Panc1 (cell line): Measurements from ENCODE around the gene RAI14. TPM values are rescaled to one million over a fixed set of nuclear protein-coding genes. Genes with fewer than 3 reads are reported as not detected.
"Not testable (repeated sequence)": the region's sequence is repeated elsewhere in the genome, so short reads cannot be mapped to it uniquely, and the experiment has no call there.

Experiments used
- ATAC-seq: fragments of 200-7000 bp; cut with Tn5 transposase; 2 replicates; pipeline ENCODE4 v1.9.1; 2020; ENCODE audit warnings: mild to moderate bottlenecking, moderate library complexity
- BruUV-seq: library from RNA; stranded (reverse); fragments of 400-500 nt; replicated peaks from 2 replicates; lab custom pipeline; 2021; lab: Mats Ljungman, UMichigan
- CTCF ChIA-PET: fragments of 300-600 bp; sonication (Branson Sonifier 250); formaldehyde crosslinking; loops from one replicate; lab custom pipeline; 2022; ENCODE audit warnings: antibody characterized with exemption; lab: Charles Lee
- POLR2A ChIA-PET: fragments of 300-600 bp; sonication (Branson Sonifier 250); formaldehyde crosslinking; loops from one replicate; lab custom pipeline; 2022; ENCODE audit warnings: antibody characterized with exemption; lab: Charles Lee
- DNase-seq: peaks from one replicate; pipeline ENCODE4 v3.0.0-alpha.2; 2010; ENCODE audit warnings: low read depth, low spot score
- H3K27ac ChIP-seq: 2 replicates; pipeline ENCODE4 v1.5.1; 2011; ENCODE audit warnings: mild to moderate bottlenecking, low read length, inconsistent platforms
- H3K27me3 ChIP-seq: fragments of 200-500 bp; sonication (Bioruptor generic); 2 replicates; pipeline ENCODE4 v1.6.0; 2014; ENCODE audit warnings: low read length, inconsistent platforms; ENCODE audit not compliant: control insufficient read depth, insufficient read depth
- H3K36me3 ChIP-seq: fragments of 200-500 bp; sonication (Bioruptor generic); 2 replicates; pipeline ENCODE4 v1.5.1; 2014; ENCODE audit warnings: inconsistent platforms, mild to moderate bottlenecking, low read length, moderate library complexity; ENCODE audit not compliant: control insufficient read depth, insufficient read depth
- H3K4me1 ChIP-seq: 2 replicates; pipeline ENCODE4 v1.5.1; 2011; ENCODE audit warnings: inconsistent platforms, mild to moderate bottlenecking, low read length, moderate library complexity; ENCODE audit not compliant: control insufficient read depth, insufficient read depth
- H3K4me3 ChIP-seq, 2 experiments: 2 replicates each; pipeline ENCODE4 v1.5.1; 2011 to 2012; ENCODE audit warnings: low read depth in 2 of 2, low read length in 2 of 2, mild to moderate bottlenecking in 2 of 2, inconsistent platforms in 1 of 2, moderate library complexity in 1 of 2
- H3K9me3 ChIP-seq: fragments of 200-500 bp; sonication (Bioruptor generic); 2 replicates; pipeline ENCODE4 v1.5.1; 2014; ENCODE audit warnings: low read depth, mild to moderate bottlenecking, inconsistent platforms, low read length, moderate library complexity; ENCODE audit not compliant: control insufficient read depth, insufficient read depth
- CTCF ChIP-seq: fragments of 450-650 bp; IDR thresholded peaks from 2 replicates; pipeline ENCODE4 v1.5.1; 2017; ENCODE audit warnings: mild to moderate bottlenecking
- POLR2AphosphoS5 ChIP-seq: IDR thresholded peaks from 2 replicates; pipeline ENCODE4 v1.6.1; 2012; ENCODE audit warnings: mild to moderate bottlenecking, low read depth, low read length, moderate library complexity
- REST ChIP-seq, 2 experiments: IDR thresholded peaks; 2 replicates each; pipeline ENCODE4 v1.6.1; 2011 to 2012; ENCODE audit warnings: low read depth in 2 of 2, control low read depth in 1 of 2, low read length in 1 of 2, mild to moderate bottlenecking in 1 of 2, moderate library complexity in 1 of 2; ENCODE audit not compliant: insufficient read depth in 1 of 2
- SIN3A ChIP-seq: IDR thresholded peaks from 2 replicates; pipeline ENCODE4 v1.6.1; 2012; ENCODE audit warnings: low read depth, mild to moderate bottlenecking, low read length, moderate library complexity, borderline replicate concordance; ENCODE audit not compliant: insufficient read depth
- TCF7L2 ChIP-seq: IDR thresholded peaks from 2 replicates; pipeline ENCODE4 v1.6.1; 2011; ENCODE audit warnings: mild to moderate bottlenecking, low read depth, low read length, inconsistent platforms
- in situ Hi-C: cut with HindIII; loops from 2 replicates; pipeline ENCODE4 v1.10.0; 2016; ENCODE audit warnings: low sequenced_read_pairs, low pct_unique_long_range_greater_than_20kb
- intact Hi-C: fragments of 100-400 bp; cut with micrococcal nuclease; formaldehyde crosslinking; loops from one replicate; pipeline ENCODE4 v1.10.0; 2022; ENCODE audit not compliant: unreplicated experiment
- total RNA-seq: library from RNA; stranded (reverse); gene quantifications from one replicate; pipeline ENCODE4 v1.2.1, GENCODE V29; 2021; ENCODE audit not compliant: unreplicated experiment

The RAI14 gene
- total RNA-seq, 1 experiment from 2014 or later: 18.5 TPM

GRCh38 chr5:34772267-34773098 lies 116.4 kb downstream of the RAI14 start:
- Histone ChIP-seq H3K27ac (no peak overlapping the region), H3K4me3 (no peak overlapping the region), H3K4me1 (no peaks in the 10 kb centered on the region), H3K9me3 (no peaks in the 10 kb centered on the region), H3K27me3 (no peaks in the 10 kb centered on the region), H3K36me3 (no peaks in the 10 kb centered on the region)
- in situ Hi-C loops: no loop called here
- TF ChIP-seq CTCF (no peak), SIN3A (no peak), REST (IDR thresholded peaks at IDR 0.05; ENCODE audit: insufficient read depth in 1 of 2, low read depth in 2 of 2, low read length in 1 of 2) (no peak), TCF7L2 (no peak), POLR2AphosphoS5 (no peak)
- no TSS peak for BruUV-seq
- ChIA-PET POLR2A (no interaction called here), CTCF (no interaction called here)
- intact Hi-C loops: no loop called here
- DNase-seq (no peak), ATAC-seq (no peak)

GRCh38 chr5:34774139-34774538 lies 118.0 kb downstream of the RAI14 start:
- no TSS peak for BruUV-seq
- in situ Hi-C loops (no loop called here), intact Hi-C loops (no loop called here)
- Histone ChIP-seq H3K27me3 (no peaks in the 10 kb centered on the region), H3K4me3 (no peak overlapping the region), H3K9me3 (no peaks in the 10 kb centered on the region), H3K27ac (no peak overlapping the region), H3K4me1 (no peaks in the 10 kb centered on the region), H3K36me3 (no peaks in the 10 kb centered on the region)
- no peak for TF ChIP-seq REST (IDR thresholded peaks at IDR 0.05; ENCODE audit: insufficient read depth in 1 of 2, low read depth in 2 of 2, low read length in 1 of 2)
- no peak for TF ChIP-seq CTCF
- TF ChIP-seq TCF7L2: no peak
- TF ChIP-seq POLR2AphosphoS5: no peak
- no peak for TF ChIP-seq SIN3A
- ATAC-seq: no peak
- POLR2A ChIA-PET: interaction anchor here (0.8 kb wide), 1 partner anchor 902 kb away, joined by 6 read pairs; no protein-coding TSS in a partner anchor
- DNase-seq: no peak
- CTCF ChIA-PET: interaction anchor here (0.6 kb wide), 1 partner anchor 256 kb away, joined by 3 read pairs; no protein-coding TSS in a partner anchor

GRCh38 chr5:34774678-34775077 lies 118.5 kb downstream of the RAI14 start:
- ATAC-seq, in situ Hi-C loops, BruUV-seq, H3K36me3 ChIP-seq, DNase-seq, H3K27ac ChIP-seq, intact Hi-C loops, H3K4me1 ChIP-seq, H3K27me3 ChIP-seq, POLR2A ChIA-PET, H3K4me3 ChIP-seq, H3K9me3 ChIP-seq: not testable (repeated sequence)
- CTCF ChIA-PET: interaction anchor here (0.6 to 0.7 kb wide), 2 partner anchors 256 to 293 kb away, joined by 3 read pairs; no protein-coding TSS in a partner anchor
